Fibroblast of mammary gland (primary cell): ENCODE measurements around the gene ETHE1.

Source experiments
- DNase-seq: peaks from one replicate; pipeline ENCODE4 v3.0.0-alpha.2; 2010; ENCODE audit warnings: low read depth
- H3K4me3 ChIP-seq: 2 replicates; pipeline ENCODE4 v1.5.1; 2011; ENCODE audit warnings: low read depth, mild to moderate bottlenecking, low read length, moderate library complexity; ENCODE audit not compliant: control insufficient read depth
- CTCF ChIP-seq: conservative IDR thresholded peaks from 2 replicates; pipeline ENCODE4 v1.5.1; 2011; ENCODE audit warnings: low read depth, low read length, inconsistent platforms; ENCODE audit not compliant: control insufficient read depth, insufficient read depth

ETHE1 gene

GRCh38 chr19:43490759-43491158 lies 36.2 kb downstream of the ETHE1 start:
- no peak for TF ChIP-seq CTCF
- DNase-seq: no peak
- H3K4me3 ChIP-seq: no peak overlapping the region

GRCh38 chr19:43489979-43490599 lies 36.9 kb downstream of the ETHE1 start:
- no peak for TF ChIP-seq CTCF
- no peak for DNase-seq

GRCh38 chr19:43489310-43489709 lies 37.7 kb downstream of the ETHE1 start:
- no peak for TF ChIP-seq CTCF
- H3K4me3 ChIP-seq: no peak overlapping the region
- DNase-seq: no peak

More at GRCh38 chr19:43489979-43490599, 36.9 kb downstream of the ETHE1 start:
- H3K4me3 ChIP-seq: no peak overlapping the region

- H3K4me3 ChIP-seq: no peak overlapping the region
- TF ChIP-seq CTCF: no peak
- no peak for DNase-seq
Measured at GRCh38 chr19:43488179-43488578, 38.8 kb downstream of the ETHE1 start.

- no peak for DNase-seq
- no peak overlapping the region for H3K4me3 ChIP-seq
- TF ChIP-seq CTCF: no peak
Measured at GRCh38 chr19:43486412-43486811, 40.6 kb downstream of the ETHE1 start.

GRCh38 chr19:43485951-43486350 lies 41.0 kb downstream of the ETHE1 start:
- no peak for DNase-seq
- no peak for TF ChIP-seq CTCF
- H3K4me3 ChIP-seq: no peak overlapping the region

- H3K4me3 ChIP-seq: no peak overlapping the region
- TF ChIP-seq CTCF: no peak
- DNase-seq: no peak
Measured at GRCh38 chr19:43483281-43483680, 43.7 kb downstream of the ETHE1 start.
